Iris pigment epithelial cell (primary cell): ENCODE results near the gene ANAPC5.
"Not testable (repeated sequence)": the region's sequence is repeated elsewhere in the genome, so short reads cannot be mapped to it uniquely, and the experiment has no call there.

ENCODE experiments used
- DNase-seq: peaks from one replicate; pipeline ENCODE4 v3.0.0-alpha.2; 2011; ENCODE audit warnings: low read depth

Gene ANAPC5

DNA sequence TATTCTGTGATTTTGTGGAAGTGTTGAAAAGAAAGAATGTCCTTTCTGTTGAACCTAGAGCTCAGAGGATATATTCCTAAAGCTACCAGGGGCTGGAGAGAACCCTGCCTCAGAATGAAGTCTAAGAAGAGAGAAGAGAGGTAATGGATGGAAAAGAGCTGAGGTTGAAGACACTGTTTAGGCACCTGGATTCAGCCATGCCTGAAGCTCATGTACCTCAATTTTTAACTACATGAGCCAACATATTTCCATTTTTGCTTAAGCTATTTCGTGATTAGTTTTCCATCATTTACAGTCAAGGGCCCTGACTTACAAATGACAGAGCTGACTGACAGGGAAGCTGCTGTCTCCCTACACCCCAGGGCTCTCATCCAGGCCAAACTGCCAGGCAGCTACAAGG lies 66.4 kb downstream of the ANAPC5 start:
- no peak for DNase-seq

DNA sequence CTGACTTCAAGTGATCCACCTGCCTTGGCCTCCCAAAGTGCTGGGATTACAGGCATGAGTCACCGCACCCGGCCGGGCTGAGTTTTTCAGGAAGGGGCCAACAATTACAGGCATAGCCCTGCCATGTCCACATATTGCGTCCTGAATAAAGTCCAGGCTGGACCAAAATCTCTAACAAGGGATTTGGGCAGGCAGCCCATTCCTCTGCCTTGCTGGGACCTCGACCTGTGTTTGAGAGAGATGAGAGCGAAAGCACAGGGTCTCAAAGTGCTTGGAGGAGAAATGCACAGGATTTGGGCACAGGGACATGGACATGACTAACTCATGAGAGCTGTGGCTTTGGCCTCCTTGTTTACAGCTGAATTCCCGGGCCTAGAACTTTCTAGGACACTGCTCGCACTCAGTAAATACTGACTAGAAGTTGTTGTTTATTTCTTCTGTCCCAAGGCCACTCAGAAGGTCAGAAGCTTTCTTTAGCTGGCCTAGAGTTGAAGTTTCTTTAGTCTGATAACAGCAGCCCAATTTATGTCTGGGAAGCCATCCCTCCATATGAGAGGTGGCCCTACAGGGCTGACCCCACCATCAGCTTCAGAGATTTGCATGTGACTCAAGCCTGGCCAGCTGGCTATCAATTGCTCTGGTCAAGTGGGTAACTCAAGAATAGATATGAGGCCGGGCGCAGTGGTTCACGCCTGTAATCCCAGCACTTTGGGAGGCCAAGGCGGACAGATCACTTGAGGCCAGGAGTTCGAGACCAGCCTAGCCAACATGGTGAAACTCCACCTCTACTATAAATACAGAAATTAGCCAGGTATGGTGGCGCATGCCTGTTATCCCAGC lies 67.4 kb downstream of the ANAPC5 start:
- peak; percentile 25 for DNase-seq

DNA sequence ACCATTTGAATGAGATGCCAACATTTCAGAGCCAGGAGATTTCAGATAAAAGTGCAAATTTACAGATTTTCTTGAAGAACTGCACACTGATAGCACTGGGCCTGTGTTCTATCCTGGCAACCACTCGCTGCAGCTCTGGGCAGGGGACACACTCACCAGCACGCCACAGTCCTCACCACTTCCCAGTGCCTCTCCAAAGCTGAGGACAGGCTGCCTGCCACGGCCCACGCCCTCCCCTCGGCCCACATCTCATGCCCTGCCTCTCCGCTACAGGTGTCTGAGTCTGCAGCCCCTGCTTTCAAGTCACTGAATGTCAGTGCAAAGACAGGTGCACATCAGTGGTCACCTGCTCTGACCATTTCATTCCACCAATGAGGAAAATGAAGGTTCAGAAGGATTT lies 68.4 kb downstream of the ANAPC5 start:
- DNase-seq, result no peak

DNA sequence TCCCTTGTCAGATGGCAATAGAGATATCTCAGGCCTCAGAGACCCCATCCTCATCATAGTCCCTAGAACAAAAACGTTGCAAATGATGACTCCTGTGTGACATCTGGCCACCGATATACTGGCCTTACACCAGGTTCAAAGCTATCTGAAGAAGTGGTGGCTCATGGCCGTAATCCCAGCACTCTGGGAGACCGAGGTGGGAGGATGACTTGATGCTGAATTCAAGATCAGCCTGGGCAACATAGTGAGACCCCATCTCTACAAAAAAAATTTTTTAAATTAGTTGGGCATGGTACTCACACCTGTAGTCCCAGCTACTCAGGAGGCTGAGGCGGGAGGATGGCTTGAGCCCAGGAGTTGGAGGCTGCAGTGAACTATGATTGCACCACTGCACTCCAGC lies 68.8 kb downstream of the ANAPC5 start:
- DNase-seq, result no peak

DNA sequence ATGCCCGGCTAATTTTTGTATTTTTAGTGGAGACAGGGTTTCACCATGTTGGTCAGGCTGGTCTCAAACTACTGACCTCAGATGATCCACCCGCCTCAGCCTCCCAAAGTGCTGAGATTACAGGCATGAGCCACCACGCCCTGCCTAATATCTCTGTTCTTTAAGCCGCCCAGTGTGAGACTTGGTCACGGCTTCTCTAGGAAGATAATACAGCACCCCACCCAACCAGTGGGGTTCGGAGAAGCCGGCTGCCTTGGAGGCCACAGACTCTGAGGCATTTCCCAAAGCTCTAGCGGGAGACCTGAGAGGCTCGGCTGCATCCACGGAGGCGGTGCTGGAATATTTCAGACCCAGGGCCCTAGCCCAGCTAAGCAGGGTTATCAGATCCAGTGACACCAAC lies 69.3 kb downstream of the ANAPC5 start:
- not testable (repeated sequence) for DNase-seq

DNA sequence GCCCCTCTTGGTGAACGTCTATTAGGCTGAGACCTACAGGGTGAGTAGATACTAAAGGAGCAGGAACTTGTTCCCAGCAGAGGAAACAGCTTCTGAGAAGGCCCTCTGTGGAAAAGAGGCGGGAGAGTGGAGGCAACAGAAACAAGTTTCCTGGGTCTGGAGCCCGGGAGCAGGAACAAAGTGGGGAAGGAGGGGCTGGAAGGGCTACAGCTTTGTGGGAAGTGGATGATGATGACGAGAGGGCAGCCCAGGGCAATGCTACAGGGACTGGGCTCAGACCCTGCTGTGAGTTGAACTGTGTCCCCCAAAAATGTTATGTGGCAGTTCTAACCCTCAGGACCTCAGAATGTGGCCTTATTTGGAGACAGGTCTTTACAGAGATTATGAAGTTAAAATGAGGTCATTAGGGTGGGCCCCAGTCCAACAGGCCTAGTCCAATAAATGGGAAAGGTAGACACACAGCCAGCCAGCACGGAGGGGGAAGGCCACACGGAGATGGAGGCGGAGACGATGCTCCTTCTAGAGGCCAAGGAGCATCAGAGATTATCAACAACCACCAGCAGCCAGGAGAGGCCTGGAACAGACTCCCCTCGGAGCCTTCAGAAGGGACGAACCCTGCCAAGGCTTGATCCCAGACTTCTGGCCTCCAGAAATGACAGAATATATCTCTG lies 70.0 kb downstream of the ANAPC5 start:
- no peak for DNase-seq

DNA sequence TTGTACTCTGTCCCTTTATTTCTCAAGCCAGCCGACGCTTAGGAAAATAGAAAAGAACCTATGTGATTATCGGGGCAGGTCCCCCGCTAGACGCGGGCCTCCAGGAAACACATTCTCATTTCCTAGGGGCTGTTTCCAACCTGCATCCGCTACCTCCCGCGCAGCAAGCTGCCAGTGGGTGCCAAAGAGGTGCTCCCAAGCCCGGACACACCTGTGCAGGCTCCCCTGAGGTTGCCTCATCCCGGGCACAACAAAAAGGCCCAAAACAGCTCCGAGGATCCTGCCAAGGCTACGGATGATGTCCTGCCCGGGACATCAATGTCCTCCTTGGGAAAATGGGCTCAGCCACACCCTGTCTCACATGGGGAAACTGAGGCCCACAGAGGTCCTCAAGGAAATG lies 71.1 kb downstream of the ANAPC5 start:
- DNase-seq, result not testable (repeated sequence)

DNA sequence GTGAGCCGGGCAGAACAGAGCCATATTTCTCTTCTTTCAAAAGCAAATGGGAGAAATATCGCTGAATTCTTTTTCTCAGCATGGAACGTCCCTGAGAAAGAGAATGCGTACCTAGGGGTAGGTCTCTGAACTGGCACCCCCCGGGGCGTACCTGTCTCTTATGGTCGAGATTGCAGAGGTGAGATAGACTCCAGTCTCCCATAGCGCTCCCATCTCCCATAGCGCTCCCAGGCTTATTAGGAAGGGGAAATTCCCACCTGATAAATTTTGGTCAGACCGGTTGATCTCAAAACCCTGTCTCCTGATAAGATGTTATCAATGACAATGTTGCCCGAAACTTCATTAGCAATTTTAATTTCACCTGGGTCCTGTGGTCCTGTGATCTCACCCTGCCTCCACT lies 71.7 kb downstream of the ANAPC5 start:
- DNase-seq, result not testable (repeated sequence)

DNA sequence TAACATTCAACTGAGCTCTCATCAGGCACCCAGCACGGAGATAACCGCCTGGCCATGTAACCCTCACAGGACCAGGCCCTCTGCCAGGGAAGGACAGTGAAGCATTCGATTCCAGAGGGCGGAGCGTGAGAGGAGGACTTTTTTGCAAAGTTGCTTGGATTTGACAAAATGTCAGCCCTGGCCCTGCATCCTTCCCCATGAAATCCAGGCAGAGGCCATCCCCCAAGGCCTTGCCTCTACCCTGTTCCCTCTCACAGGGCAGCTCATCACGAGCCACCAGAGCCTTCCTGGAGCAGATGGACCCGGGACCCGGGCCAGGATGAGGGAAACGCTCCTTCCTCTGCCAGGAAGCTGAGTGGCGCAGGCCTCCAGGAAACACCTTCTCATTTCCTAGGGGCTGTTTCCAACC lies 72.7 kb downstream of the ANAPC5 start:
- DNase-seq, result no peak

DNA sequence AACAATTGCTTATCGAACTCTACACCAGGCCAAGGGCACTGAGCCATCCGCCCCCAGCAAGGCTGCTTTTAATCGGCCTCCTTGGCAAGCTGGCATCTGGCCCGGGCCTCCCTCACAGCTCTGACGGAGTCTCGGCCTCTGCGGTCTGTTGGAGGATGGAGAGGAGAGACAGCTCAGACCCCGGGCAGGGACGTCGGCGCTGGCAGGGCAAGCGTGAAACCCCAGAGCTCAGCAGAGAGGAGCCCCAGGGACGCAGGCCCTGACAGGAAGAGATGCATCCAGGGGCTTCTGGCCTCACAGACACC lies 73.2 kb downstream of the ANAPC5 start:
- DNase-seq, result no peak

DNA sequence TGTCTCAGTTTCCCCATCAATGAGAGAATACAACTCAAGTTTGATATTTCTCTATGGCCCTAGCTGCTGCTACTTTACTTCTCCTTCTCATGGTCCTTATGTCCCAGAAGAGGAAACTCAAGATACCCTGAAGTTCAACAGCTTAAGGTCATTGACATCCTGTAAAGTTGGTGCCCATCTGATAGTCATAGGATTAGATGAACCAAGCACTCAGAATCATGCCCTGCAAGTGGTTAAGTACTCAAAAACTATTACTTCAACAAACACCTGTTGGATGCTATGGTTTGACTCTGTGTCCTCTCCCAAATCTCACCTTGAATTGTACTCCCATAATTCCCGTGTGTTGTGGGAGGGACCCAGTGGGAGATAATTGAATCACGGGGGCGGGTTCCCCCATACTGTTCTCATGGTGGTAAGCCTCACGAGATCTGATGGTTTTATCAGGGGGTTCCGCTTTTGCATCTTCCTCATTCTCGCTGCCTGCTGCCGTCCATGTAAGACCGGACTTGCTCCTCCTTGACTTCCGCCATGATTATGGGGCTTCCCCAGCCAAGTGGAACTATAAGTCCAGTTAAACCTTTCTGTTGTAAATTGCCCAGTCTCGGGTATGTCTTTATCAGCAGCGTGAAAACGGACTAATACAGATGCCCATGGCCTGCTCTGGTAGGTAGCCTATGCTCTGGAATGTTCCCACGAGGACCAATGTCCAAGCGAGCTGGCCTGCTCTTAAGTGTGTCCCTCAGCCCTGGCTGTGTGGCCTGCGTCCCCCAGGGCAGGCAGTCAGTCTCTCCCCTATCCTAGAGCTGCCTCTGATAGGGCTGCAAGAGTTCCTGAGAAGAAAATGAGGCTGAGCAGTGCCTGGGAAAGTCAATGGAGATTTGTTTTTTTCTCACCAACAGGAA lies 73.8 kb downstream of the ANAPC5 start:
- DNase-seq, result no peak

DNA sequence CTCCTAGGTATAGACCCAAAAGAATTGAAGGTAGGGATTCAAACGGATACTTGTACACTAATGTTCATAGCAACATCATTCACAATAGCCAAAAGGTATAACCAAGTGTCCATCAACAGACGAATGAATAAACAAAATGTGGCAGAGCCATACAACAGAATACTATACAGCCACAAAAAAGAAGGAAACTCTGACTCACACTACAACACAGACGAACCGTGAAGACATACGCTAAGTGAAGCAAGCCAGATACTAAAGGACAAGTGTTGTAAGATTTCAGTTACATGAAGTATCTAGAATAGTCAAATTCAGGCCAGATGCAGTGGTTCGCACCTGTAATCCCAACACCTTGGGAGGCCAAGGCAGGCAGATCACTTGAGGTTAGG lies 74.8 kb downstream of the ANAPC5 start:
- DNase-seq, result peak; percentile 24

DNA sequence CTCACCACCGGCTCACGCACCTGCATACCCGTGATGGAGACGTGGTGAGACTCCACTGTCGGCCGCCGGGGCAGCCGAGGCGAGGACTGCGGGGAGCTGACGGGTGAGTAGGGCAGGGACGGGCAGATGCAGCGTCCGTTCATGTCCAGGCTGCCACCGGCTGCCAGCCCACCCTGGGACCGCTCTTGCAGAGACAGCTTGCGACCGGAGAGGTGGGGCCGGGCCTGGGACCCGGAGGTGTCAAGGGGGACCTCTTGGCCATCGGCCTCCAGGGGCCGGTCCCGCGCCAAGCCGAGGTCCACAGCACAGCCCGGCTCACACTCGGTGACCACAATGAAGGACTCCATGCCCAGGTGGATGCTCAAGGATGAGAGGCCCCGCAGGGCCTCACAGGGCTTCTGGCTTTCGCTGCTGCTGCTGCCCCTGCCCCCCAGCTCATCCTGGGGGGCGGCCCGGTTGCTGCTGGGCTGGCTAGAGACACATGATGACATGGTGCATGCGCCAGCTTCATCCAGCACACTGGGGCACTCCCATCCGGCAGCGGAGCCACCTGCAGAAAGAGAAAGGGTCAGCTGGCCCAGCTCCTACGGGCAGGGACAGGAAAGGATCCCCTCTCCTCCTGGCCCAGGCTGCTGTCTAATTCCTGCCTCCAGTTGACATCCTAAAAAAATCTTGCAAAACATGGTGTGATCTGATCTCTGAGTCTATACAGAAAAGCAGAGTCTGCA lies 78.0 kb downstream of the ANAPC5 start:
- DNase-seq, result no peak

DNA sequence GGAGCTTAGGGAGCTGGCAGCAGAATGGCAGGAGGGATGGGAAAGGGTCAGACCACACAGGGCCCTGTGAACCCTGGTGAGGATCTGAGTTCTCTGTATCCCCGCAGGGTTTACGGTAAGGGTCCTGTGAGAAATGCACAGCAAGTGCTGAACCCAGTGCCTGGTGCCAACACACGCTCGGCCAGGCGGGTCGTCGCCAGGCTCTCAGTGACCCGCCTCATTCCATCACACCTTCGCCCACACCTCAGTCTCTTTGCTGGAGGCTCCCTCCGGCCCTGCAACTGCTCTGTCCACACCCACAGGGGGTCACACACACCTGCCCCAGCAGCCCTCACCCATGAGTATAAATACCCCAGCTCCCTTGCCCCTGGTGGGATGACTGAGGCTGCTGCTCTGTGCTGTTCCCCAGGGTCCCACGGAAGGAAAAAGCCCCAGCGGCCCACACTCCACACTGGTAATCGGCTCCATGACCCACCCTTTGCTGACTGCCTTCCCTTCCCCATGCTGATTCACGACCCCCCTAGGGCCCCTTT lies 78.8 kb downstream of the ANAPC5 start:
- DNase-seq, result no peak

DNA sequence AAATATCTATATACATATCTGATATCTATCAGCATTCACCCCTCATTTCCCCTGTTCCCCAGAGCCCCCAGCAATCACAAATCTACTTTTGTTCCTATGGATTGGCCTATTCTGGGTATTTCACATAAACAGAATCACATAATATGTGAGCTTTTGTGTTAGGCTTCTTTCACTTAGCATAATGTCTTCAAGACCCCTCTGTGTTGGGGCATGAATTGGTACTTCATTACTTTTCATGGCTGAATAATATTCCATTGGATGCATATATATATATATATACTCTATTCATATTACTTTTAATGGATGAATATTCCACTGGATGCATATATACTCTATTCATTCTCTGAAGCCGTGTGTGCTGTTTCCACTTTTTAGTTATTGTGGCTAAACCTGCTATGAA lies 84.4 kb downstream of the ANAPC5 start:
- DNase-seq, result no peak

DNA sequence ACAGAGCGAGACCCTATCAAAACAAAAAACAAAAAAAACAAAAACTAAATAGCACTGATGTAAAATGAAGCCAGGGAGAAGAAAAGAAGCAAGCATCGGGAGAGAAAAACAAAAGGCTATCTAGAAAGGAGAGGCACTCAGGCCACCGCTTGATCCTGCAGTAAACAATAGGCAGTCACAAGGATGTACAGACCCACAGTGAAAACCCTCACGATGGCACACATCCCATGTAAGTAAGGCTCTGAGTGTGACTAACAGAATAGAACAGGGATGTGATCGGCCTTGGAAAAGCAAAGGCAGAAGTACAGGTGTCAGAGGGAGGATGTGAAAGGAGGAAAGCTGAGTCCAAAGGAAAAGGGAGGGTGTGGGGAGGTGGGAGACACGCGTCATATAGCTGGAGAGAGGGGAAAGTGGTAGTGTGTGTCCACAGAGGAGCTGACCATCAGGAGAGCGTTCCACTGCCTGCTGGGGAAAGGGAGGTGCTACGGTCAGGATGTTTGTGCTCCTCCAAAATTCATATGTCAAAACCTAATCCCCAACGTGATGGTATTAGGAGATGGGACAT lies 87.2 kb downstream of the ANAPC5 start:
- no peak for DNase-seq

DNA sequence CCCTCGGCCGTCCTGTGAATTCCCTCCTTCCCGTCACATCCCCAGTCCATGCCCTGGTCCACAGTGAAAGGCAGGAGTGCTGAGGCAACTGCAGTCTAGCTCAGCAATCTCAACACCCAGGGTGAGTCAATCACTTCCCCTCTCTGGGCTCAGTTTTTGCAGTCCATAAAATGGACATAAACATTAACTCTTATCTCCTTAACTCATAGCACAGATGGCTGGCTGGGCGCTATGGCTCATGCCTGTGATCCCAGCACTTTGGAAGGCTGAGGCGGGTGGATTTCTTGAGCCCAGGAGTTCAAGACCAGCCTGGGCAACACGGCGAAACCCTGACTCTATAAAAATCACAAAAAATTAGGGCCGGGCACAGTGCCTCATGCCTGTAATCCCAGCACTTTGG lies 88.1 kb downstream of the ANAPC5 start:
- DNase-seq, result no peak

DNA sequence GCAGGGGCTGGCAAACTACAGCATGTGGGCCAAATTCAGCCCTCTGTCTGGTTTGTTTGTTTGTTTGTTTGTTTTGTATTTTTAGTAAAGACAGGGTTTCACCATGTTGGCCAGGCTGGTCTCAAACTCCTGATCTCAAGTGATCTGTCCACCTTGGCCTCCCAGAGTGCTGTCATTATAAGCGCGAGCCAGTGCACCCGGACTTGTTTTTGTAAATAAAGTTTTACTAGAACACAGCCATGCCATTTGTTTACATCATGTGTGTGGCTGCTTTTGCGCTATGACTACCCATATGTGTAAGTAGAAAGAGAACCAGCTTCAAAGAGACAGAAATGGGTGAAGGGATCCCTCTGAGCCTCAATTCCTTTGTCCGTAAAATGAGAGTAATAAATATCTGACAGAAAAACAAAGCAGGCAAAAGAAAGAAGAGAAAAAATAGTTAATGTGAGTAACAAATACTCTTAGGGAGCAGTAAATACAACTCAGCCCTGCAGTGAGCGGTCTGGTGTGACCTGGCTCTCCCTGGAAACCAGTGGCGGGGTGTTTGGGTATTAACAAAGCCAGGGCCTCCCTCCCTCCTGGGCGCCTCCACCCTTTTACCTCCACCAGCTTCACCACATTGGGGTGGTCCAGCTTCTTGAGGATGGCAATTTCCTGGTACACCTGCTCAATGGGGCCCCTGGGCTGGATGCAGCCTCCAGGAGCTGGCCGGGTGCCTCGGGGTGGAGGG lies 88.8 kb downstream of the ANAPC5 start:
- no peak for DNase-seq

DNA sequence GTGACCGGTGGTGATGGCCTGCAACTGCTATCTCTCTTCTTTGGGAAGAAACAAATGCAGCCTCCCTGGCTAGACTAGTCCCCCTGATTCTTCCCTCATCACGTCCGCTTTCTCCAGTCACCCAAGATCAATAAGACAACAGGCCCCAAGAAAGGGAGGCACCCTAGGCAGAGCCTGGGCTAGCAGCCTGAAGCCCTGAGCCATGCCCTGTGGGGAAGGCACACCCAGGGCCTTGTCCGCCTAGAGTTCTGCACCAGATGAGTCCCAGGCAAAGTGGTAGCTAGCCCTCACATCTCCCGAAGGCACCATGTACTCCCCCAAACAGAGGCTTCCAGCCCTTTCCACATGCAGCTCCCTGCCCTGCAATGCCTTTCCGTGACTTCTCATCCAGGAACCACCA lies 90.8 kb downstream of the ANAPC5 start:
- DNase-seq, result no peak

DNA sequence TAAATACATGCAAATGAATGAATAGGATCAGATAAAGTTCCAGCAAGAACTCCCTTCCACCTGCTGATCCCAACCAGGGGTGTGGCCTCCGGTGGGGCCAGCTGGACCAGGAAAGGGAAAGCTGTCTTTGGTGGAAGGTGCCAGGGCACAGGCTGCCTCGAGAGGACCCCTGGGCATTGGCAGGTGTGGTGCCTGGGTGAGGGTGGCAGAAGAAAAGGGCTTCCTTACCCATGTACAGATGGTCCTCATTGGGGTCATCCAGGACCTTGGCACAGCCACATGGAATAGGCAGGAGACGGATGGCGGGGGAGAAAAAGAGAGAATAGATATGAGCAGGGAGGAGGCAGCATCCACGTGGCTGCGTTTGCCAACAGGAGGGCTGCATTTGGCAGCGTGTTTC lies 92.1 kb downstream of the ANAPC5 start:
- no peak for DNase-seq

DNA sequence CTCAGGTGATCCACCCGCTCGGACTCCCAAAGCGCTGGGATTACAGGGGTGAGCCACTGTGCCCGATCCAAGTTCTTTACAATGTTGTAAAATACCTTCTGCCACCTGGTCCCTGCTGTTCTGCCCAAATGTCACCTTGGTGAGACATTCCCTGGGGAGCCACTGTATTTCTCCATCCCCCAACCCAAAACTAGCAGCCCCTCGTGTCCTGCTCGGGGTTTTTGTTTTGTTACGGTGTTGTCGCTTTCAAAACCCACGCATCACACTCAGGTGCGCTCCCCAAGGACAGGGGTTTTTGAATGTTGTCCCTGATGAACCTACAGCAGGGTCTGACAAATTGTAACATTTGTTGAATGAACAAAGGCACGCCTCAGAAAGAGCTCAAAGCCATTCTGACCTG lies 93.1 kb downstream of the ANAPC5 start:
- no peak for DNase-seq
